PFSK-1 (cell line): Measurements from ENCODE around the gene GPX2.

ENCODE experiments used
- FOXP2 ChIP-seq: optimal IDR thresholded peaks from 2 replicates; pipeline ENCODE3; 2011; ENCODE audit warnings: borderline replicate concordance, control low read depth, inconsistent platforms; ENCODE audit not compliant: insufficient read depth; ENCODE audit errors: extremely low read length, extremely low read depth
- POLR2AphosphoS5 ChIP-seq: IDR thresholded peaks from 2 replicates; pipeline ENCODE4 v1.6.1; 2012; ENCODE audit warnings: low read depth, mild to moderate bottlenecking, control low read depth, low read length, moderate library complexity
- SIN3A ChIP-seq: IDR thresholded peaks from 2 replicates; pipeline ENCODE4 v1.6.1; 2012; ENCODE audit warnings: mild to moderate bottlenecking, low read length, moderate library complexity, borderline replicate concordance; ENCODE audit not compliant: insufficient read depth
- TAF1 ChIP-seq: IDR thresholded peaks from 2 replicates; pipeline ENCODE4 v1.6.1; 2012; ENCODE audit warnings: low read length, control low read depth, borderline replicate concordance; ENCODE audit not compliant: insufficient read depth
- TF ChIP-seq, protein P1 (sequence below), 2 experiments: IDR thresholded peaks; 2 replicates each; pipeline versions ENCODE4 v1.6.1 to v1.8.0; 2011 to 2012; ENCODE audit warnings: low read depth in 2 of 2, low read length in 2 of 2, control low read depth in 1 of 2, inconsistent platforms in 1 of 2, mild to moderate bottlenecking in 1 of 2, moderate library complexity in 1 of 2; ENCODE audit not compliant: insufficient read depth in 1 of 2

GPX2 gene

DNA sequence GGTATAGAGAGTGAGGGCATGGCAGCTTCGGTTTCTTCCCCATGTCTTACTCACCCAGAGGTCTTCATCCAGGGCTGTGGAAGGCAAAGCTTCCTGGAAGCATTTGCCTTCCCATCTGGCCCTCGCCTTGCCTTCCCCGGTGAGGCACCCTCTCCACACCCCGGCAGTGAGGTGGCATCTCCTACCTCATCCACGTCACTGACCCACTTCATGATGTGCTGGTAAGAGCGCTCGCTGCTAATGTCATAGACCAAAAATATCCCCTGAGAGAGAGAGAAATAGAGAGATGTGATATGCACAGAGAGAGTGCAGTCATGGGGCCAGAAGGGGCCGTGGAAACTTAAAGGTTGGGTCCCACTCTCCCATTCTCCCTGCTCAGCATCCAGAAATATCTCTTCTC, 8.3 kb upstream of the GPX2 start:
- no peak for TF ChIP-seq TAF1
- TF ChIP-seq, protein P1, sequence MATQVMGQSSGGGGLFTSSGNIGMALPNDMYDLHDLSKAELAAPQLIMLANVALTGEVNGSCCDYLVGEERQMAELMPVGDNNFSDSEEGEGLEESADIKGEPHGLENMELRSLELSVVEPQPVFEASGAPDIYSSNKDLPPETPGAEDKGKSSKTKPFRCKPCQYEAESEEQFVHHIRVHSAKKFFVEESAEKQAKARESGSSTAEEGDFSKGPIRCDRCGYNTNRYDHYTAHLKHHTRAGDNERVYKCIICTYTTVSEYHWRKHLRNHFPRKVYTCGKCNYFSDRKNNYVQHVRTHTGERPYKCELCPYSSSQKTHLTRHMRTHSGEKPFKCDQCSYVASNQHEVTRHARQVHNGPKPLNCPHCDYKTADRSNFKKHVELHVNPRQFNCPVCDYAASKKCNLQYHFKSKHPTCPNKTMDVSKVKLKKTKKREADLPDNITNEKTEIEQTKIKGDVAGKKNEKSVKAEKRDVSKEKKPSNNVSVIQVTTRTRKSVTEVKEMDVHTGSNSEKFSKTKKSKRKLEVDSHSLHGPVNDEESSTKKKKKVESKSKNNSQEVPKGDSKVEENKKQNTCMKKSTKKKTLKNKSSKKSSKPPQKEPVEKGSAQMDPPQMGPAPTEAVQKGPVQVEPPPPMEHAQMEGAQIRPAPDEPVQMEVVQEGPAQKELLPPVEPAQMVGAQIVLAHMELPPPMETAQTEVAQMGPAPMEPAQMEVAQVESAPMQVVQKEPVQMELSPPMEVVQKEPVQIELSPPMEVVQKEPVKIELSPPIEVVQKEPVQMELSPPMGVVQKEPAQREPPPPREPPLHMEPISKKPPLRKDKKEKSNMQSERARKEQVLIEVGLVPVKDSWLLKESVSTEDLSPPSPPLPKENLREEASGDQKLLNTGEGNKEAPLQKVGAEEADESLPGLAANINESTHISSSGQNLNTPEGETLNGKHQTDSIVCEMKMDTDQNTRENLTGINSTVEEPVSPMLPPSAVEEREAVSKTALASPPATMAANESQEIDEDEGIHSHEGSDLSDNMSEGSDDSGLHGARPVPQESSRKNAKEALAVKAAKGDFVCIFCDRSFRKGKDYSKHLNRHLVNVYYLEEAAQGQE (IDR thresholded peaks at IDR 0.05; ENCODE audit: insufficient read depth in 1 of 2, low read depth in 2 of 2, low read length in 2 of 2) = no peak
- no peak for TF ChIP-seq SIN3A
- TF ChIP-seq FOXP2 = no peak
- TF ChIP-seq POLR2AphosphoS5 = no peak

DNA sequence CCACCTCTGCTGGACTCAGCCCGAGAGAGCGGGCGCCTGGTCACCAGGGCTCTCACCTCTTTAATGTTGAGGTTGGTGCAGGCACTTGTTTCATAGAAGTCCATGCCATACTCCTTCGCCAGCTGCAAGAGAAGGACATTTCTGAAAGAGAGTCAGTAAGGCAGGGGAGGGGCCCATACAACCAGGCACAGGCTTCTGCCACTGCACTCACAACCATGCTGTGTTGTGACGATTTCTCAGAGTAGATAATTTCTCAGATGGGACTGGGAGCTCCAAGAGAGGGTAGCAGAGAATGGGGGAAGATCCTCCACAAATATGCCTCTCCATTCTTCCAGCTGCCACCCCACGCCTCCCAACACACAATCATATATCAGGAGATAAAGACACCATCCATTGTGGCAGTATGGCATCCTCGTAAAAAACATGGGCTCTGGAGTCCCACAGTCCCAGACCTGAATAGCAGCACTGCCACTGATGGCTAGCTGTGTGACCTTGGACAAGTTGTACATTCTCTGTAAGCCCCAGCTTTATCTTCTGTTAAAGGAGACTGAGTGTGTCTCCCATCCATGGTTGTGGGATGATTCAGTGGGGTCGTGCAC, 6.2 kb upstream of the GPX2 start:
- TF ChIP-seq FOXP2 (no peak), TAF1 (no peak), SIN3A (no peak), POLR2AphosphoS5 (no peak)
- TF ChIP-seq, protein P1 (IDR thresholded peaks at IDR 0.05; ENCODE audit: insufficient read depth in 1 of 2, low read depth in 2 of 2, low read length in 2 of 2) = no peak

DNA sequence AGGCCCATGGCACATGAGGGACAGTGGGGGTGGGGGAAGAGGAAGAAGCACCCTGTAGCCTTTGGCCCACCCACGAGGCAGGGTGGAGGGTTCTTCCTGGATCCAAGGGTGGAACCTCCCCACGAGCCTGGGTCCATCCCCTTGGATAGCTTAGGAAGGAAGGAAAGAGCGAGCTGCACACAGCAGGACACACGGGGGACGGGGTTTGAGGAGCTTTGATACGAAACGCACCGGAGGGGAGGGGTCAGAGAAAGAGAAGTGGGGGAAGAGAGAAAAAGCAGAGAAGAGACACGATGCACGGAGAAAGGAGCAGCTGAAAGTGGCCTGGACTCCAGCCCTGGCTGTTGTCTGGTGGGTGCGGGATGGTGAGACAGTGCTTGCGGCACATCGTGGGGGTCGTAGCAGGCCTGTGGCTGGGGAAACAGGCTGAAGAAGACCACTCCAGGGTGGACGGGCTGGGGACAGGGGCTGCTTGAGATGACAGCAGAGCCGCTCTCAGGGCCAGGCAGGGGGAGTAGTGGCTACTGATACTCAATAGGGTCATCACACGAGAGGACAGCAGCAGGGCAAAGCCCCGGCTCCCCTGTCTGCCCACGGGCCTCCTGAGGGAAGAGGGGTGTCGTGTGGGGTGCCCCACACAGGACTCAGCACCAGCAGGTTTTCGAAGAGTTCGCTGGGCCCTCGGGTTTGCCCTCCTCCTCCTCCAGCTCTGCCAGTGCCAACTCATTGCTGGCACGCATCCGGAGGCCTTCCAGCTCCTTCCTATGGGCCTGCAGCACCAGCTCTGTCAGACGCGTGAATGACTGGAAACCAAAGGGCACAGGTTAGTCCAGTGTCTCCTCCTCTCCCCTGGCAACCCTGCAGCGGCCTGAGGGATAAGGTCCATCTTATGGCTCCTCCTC, 5.4 kb upstream of the GPX2 start:
- TF ChIP-seq FOXP2 (no peak), POLR2AphosphoS5 (no peak), SIN3A (no peak), TAF1 (no peak)
- TF ChIP-seq, protein P1 (IDR thresholded peaks at IDR 0.05; ENCODE audit: insufficient read depth in 1 of 2, low read depth in 2 of 2, low read length in 2 of 2) = no peak

DNA sequence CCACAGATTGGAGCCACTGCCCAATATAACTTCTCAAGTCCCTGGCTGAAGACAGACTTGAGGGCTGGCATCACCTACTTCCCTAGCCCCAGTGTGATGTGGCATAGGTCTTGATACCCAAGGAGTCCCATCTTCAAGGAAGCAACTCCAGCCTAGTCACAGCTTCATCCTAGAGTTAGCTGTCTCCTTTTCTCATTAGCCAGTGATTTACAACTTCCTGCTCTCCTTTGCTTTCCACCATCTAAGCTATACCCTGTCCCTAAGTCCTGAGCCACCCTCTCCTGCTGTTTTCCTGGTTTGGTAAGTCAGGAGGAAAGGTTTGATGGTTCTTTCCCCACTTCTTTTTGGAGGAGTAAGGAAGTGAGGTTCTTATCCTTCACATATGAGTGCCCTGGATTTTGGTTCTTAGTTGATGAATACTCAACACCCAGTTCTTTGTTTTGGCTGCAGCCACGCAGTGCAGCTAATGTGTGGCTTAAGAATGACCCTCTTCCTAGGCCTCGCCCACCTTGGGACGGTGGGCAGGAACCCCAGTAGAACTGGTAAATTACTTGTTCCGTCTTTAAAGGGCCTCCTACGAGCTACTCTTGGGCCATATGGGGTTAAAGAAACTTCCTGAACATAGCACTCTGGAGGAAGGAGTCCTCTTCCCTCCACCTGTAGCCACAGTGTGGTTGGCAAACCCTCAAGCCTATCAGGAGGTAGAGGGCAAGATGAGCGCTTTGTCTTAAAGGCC, 3.9 kb upstream of the GPX2 start:
- TF ChIP-seq, protein P1 (IDR thresholded peaks at IDR 0.05; ENCODE audit: insufficient read depth in 1 of 2, low read depth in 2 of 2, low read length in 2 of 2) = no peak
- TF ChIP-seq FOXP2 = no peak
- no peak for TF ChIP-seq SIN3A
- TF ChIP-seq POLR2AphosphoS5 = no peak
- no peak for TF ChIP-seq TAF1
